GM12801 (cell line): Measurements from ENCODE around the gene TRAF4.

Experiments used
- CTCF ChIP-seq: IDR thresholded peaks from one replicate; pipeline ENCODE4 v1.5.1; 2011; ENCODE audit warnings: control low read depth; ENCODE audit not compliant: insufficient read length; ENCODE audit errors: extremely low read depth

Gene TRAF4

GRCh38 chr17:28758411-28759121 is 14.8 kb downstream of the TRAF4 start:
- no peak for TF ChIP-seq CTCF

- no peak for TF ChIP-seq CTCF
These were observed 15.6 kb downstream of the TRAF4 start for GRCh38 chr17:28759256-28759865.

GRCh38 chr17:28760601-28761562 is 17.1 kb downstream of the TRAF4 start:
- TF ChIP-seq CTCF = no peak

- TF ChIP-seq CTCF = no peak
These were observed 19.5 kb downstream of the TRAF4 start for GRCh38 chr17:28763137-28763799.

- no peak for TF ChIP-seq CTCF
These were observed 20.0 kb downstream of the TRAF4 start for GRCh38 chr17:28763804-28764266.

- no peak for TF ChIP-seq CTCF
These were observed 21.2 kb downstream of the TRAF4 start for GRCh38 chr17:28765038-28765437.
